Neuronal stem cell (in vitro differentiated cells): ENCODE results near the gene HIP1R.

Experiments used
- DNase-seq: peaks from one replicate; pipeline ENCODE4 v3.0.0-alpha.2; 2013; ENCODE audit warnings: low spot score
- H2AFZ ChIP-seq: one replicate; pipeline ENCODE4 v1.6.1; 2013; ENCODE audit warnings: mild to moderate bottlenecking, low read length, inconsistent platforms
- H2AK5ac ChIP-seq: 2 replicates; pipeline ENCODE4 v1.6.1; 2013; ENCODE audit warnings: low read depth, mild to moderate bottlenecking, inconsistent platforms, low read length, moderate library complexity, mixed read lengths
- H2BK120ac ChIP-seq: 2 replicates; pipeline ENCODE4 v1.6.1; 2013; ENCODE audit warnings: low read depth, mild to moderate bottlenecking, inconsistent platforms, low read length, moderate library complexity, mixed read lengths
- H2BK12ac ChIP-seq: one replicate; pipeline ENCODE4 v1.6.1; 2013; ENCODE audit warnings: low read length, inconsistent platforms
- H2BK15ac ChIP-seq: 2 replicates; pipeline ENCODE4 v1.6.1; 2013; ENCODE audit warnings: mild to moderate bottlenecking, low read length, inconsistent platforms, mixed read lengths
- H2BK5ac ChIP-seq: one replicate; pipeline ENCODE4 v1.6.1; 2013; ENCODE audit warnings: inconsistent platforms, mild to moderate bottlenecking, low read length, moderate library complexity
- H3K14ac ChIP-seq: one replicate; pipeline ENCODE4 v1.6.1; 2013; ENCODE audit warnings: low read length, inconsistent platforms
- H3K18ac ChIP-seq: 2 replicates; pipeline ENCODE4 v1.6.1; 2013; ENCODE audit warnings: low read length, inconsistent platforms
- H3K23ac ChIP-seq: 2 replicates; pipeline ENCODE4 v1.6.1; 2013; ENCODE audit warnings: low read depth, mild to moderate bottlenecking, mixed read lengths, low read length, inconsistent platforms; ENCODE audit not compliant: poor library complexity
- H3K27ac ChIP-seq: replicated peaks from 3 replicates; pipeline ENCODE4 v1.5.1; 2013; ENCODE audit warnings: low read length, inconsistent platforms
- H3K27me3 ChIP-seq, 3 experiments: 2 replicates each; pipeline ENCODE4 v1.6.1; 2013; ENCODE audit warnings: low read length in 3 of 3, mild to moderate bottlenecking in 2 of 3, inconsistent platforms in 1 of 3, low read depth in 1 of 3, mixed read lengths in 1 of 3, moderate library complexity in 1 of 3; ENCODE audit not compliant: control insufficient read depth in 3 of 3, insufficient read depth in 3 of 3
- H3K36me3 ChIP-seq, 2 donors: replicated peaks in 1 of 2; 2 replicates each; pipeline ENCODE4 v1.6.1; 2013; ENCODE audit warnings: low read length in 2 of 2; ENCODE audit not compliant: control insufficient read depth in 2 of 2, insufficient read depth in 2 of 2
- H3K4ac ChIP-seq: 2 replicates; pipeline ENCODE4 v1.6.1; 2013; ENCODE audit warnings: inconsistent platforms, mild to moderate bottlenecking, low read length, moderate library complexity
- H3K4me1 ChIP-seq, 2 donors: 1 replicate in 1 of 2; 2 replicates in 1 of 2; pipeline ENCODE4 v1.6.1; 2013; ENCODE audit warnings: low read length in 2 of 2, low read depth in 1 of 2; ENCODE audit not compliant: control insufficient read depth in 2 of 2, insufficient read depth in 1 of 2
- H3K4me2 ChIP-seq: one replicate; pipeline ENCODE4 v1.6.1; 2013; ENCODE audit warnings: mild to moderate bottlenecking, low read length, inconsistent platforms; ENCODE audit not compliant: insufficient read depth, poor library complexity, severe bottlenecking
- H3K4me3 ChIP-seq, 2 donors: 2 replicates each; pipeline ENCODE4 v1.5.1; 2013; ENCODE audit warnings: low read length in 2 of 2, mild to moderate bottlenecking in 2 of 2, inconsistent platforms in 1 of 2, moderate library complexity in 1 of 2
- H3K79me1 ChIP-seq: one replicate; pipeline ENCODE4 v1.6.1; 2013; ENCODE audit warnings: low read depth, mild to moderate bottlenecking, inconsistent platforms, low read length, moderate library complexity
- H3K9ac ChIP-seq: one replicate; pipeline ENCODE4 v1.6.1; 2013; ENCODE audit warnings: mild to moderate bottlenecking, low read depth, low read length, inconsistent platforms; ENCODE audit not compliant: poor library complexity
- H3K9me3 ChIP-seq, 2 donors: replicated peaks in 1 of 2; 2 replicates each; pipeline versions ENCODE3 to v1.6.1; 2013; ENCODE audit warnings: low read length in 2 of 2, mild to moderate bottlenecking in 2 of 2, inconsistent platforms in 1 of 2, low read depth in 1 of 2, mixed read lengths in 1 of 2, moderate library complexity in 1 of 2; ENCODE audit not compliant: control insufficient read depth in 2 of 2, insufficient read depth in 1 of 2
- H4K8ac ChIP-seq: one replicate; pipeline ENCODE4 v1.6.1; 2013; ENCODE audit warnings: low read depth, mild to moderate bottlenecking, inconsistent platforms, low read length, moderate library complexity
- H4K91ac ChIP-seq: one replicate; pipeline ENCODE4 v1.6.1; 2013; ENCODE audit warnings: low read length, low read depth, mild to moderate bottlenecking, inconsistent platforms; ENCODE audit not compliant: poor library complexity
- WGBS, 2 donors: extraction: QIAGEN DNeasy Blood & Tissue Kit; methylation state at CpG; one replicate each; pipeline ENCODE4 v1.1.7; 2013; ENCODE audit warnings: missing lambda C conversion rate in 2 of 2, mixed read lengths in 1 of 2; ENCODE audit not compliant: insufficient read length in 2 of 2, insufficient replicate concordance in 1 of 2; ENCODE audit errors: extremely low coverage in 2 of 2; 5-methylcytosine and 5-hydroxymethylcytosine counted together

The HIP1R gene

DNA sequence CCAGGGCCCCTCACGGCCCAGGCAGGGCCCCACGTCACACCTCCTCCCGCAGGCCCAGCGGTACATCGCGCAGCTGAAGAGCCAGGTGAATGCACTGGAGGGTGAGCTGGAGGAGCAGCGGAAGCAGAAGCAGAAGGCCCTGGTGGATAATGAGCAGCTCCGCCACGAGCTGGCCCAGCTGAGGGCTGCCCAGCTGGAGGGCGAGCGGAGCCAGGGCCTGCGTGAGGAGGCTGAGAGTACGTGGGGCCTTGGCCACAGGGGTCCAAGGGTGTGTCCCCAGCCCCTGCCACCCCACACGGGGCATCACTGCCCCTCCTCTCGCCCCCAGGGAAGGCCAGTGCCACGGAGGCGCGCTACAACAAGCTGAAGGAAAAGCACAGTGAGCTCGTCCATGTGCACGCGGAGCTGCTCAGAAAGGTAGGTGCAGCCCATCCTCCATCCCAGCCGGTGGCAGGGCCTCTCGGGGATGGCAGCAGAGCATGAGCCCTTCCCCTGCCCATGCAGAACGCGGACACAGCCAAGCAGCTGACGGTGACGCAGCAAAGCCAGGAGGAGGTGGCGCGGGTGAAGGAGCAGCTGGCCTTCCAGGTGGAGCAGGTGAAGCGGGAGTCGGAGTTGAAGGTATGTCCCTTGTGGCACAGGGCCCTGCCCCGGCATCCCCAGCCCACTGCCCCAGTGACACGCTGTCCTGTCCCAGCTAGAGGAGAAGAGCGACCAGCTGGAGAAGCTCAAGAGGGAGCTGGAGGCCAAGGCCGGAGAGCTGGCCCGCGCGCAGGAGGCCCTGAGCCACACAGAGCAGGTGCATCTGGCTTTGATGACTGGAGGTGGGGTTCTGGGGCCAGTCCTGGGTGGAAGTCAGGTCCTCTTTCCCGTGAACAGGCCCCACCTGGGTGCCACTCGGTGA is 20.9 kb downstream of the HIP1R start:
- Histone ChIP-seq H2AFZ (no peak overlapping the region), H2BK120ac (no peak overlapping the region), H2BK12ac (peak overlapping the region; percentile 30), H3K23ac (peak overlapping the region; percentile 73), H2BK15ac (no peak overlapping the region), H2BK5ac (no peak overlapping the region), H3K9me3 (no peaks in the 10 kb centered on the region), H3K79me1 (peaks cover 5% of the 10 kb centered on the region), H3K18ac (peak overlapping the region; percentile 38), H4K91ac (no peak overlapping the region), H3K4me2 (no peak overlapping the region), H3K4me3 (no peak overlapping the region), H3K9ac (peak overlapping the region; percentile 60), H4K8ac (no peak overlapping the region), H3K27me3 (no peaks in the 10 kb centered on the region), H3K4me1 (peaks cover 8 to 10% of the 10 kb centered on the region in 2 donors), H3K36me3 (peaks cover 12 to 31% of the 10 kb centered on the region in 2 donors), H3K4ac (no peak overlapping the region), H3K27ac (no peak overlapping the region), H3K14ac (peak overlapping the region; percentile 89), H2AK5ac (peak overlapping the region; percentile 56)
- no CpG with 5 or more reads among the region's 40 CpGs for WGBS, 2 donors
- DNase-seq, result no peak

DNA sequence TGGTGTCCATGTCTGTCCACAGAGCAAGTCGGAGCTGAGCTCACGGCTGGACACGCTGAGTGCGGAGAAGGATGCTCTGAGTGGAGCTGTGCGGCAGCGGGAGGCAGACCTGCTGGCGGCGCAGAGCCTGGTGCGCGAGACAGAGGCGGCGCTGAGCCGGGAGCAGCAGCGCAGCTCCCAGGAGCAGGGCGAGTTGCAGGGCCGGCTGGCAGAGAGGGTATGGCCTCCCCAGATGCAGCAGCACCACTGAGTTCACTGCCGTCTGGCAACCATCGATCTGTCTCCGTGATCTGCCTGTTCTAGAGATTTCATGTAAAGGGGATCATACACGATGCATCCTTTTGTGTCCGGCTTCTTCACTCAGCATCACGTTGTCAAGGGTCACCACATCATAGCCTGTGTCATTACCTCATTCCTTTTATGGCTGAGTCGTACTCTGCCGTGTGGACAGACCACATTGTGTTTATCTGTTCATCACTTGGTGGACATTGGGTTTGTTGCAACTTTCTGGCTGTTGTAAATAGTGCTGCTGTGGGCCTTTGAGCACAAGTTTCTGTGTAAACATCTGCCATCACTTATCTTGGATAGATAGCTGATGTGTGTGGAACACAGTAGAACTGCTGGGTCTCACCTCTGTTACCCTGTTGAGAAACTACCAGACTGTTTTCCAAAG is 21.9 kb downstream of the HIP1R start:
- WGBS, 2 donors, result no CpG with 5 or more reads among the region's 24 CpGs
- H3K14ac ChIP-seq, result no peak overlapping the region
- no peak overlapping the region for H2BK12ac ChIP-seq
- no peak overlapping the region for H3K9ac ChIP-seq
- H3K79me1 ChIP-seq, result peaks cover 8% of the 10 kb centered on the region
- no peaks in the 10 kb centered on the region for H3K27me3 ChIP-seq
- H3K9me3 ChIP-seq, result no peaks in the 10 kb centered on the region
- DNase-seq, result no peak
- no peak overlapping the region for H3K4ac ChIP-seq
- no peak overlapping the region for H4K8ac ChIP-seq
- no peak overlapping the region for H3K4me2 ChIP-seq
- H2BK15ac ChIP-seq, result no peak overlapping the region
- no peak overlapping the region for H2AFZ ChIP-seq
- no peak overlapping the region for H3K18ac ChIP-seq
- H3K36me3 ChIP-seq, result peaks cover 15 to 37% of the 10 kb centered on the region in 2 donors
- H3K27ac ChIP-seq, result no peak overlapping the region
- H2BK120ac ChIP-seq, result no peak overlapping the region
- H2AK5ac ChIP-seq, result no peak overlapping the region
- no peak overlapping the region for H2BK5ac ChIP-seq
- H3K4me3 ChIP-seq, result no peak overlapping the region
- no peak overlapping the region for H4K91ac ChIP-seq
- H3K4me1 ChIP-seq, result peaks cover 8 to 10% of the 10 kb centered on the region in 2 donors
- no peak overlapping the region for H3K23ac ChIP-seq

DNA sequence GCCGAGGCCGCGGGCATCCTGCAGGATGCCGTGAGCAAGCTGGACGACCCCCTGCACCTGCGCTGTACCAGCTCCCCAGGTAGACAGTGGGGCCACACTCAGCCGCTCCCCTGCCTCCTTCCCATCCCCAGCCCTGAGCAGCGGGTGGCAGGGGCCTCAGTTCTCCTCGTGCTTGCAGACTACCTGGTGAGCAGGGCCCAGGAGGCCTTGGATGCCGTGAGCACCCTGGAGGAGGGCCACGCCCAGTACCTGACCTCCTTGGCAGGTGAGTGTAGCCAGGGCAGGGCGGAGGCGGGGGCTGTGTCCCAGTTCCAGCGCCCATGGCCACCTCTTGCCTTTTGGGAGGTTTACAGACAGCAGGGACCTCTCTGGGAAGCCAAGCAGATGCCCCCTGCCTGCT is 22.9 kb downstream of the HIP1R start:
- Histone ChIP-seq H3K27ac (no peak overlapping the region), H3K23ac (no peak overlapping the region), H3K79me1 (peaks cover 8% of the 10 kb centered on the region), H3K4me2 (no peak overlapping the region), H3K4ac (no peak overlapping the region), H2BK12ac (no peak overlapping the region), H3K14ac (no peak overlapping the region), H2BK120ac (no peak overlapping the region), H3K9ac (peak overlapping the region; percentile 70), H2AK5ac (no peak overlapping the region), H3K18ac (no peak overlapping the region), H3K4me3 (no peak overlapping the region), H3K9me3 (no peaks in the 10 kb centered on the region), H4K8ac (no peak overlapping the region), H2BK15ac (no peak overlapping the region), H3K27me3 (no peaks in the 10 kb centered on the region), H2BK5ac (no peak overlapping the region), H2AFZ (no peak overlapping the region), H4K91ac (no peak overlapping the region), H3K36me3 (peaks cover 16 to 39% of the 10 kb centered on the region in 2 donors), H3K4me1 (peaks cover 0 to 3% of the 10 kb centered on the region in 2 donors)
- DNase-seq, result no peak
- no CpG with 5 or more reads among the region's 14 CpGs for WGBS, 2 donors
